Breast epithelium (tissue), 3 donors: Measurements from ENCODE around the gene CYP2D6.

ENCODE experiments used
- POLR2AphosphoS5 ChIP-seq, 3 donors: sonication (generic); formaldehyde crosslinking; IDR thresholded peaks; one replicate each; pipeline ENCODE4 v1.6.1; 2017; ENCODE audit warnings: antibody characterized with exemption in 3 of 3
- TF ChIP-seq, protein P1 (sequence below), 3 donors: fragments of 450-650 bp; IDR thresholded peaks; one replicate each; pipeline ENCODE4 v1.5.1; 2016 to 2017; ENCODE audit warnings: antibody characterized with exemption in 3 of 3, mild to moderate bottlenecking in 3 of 3, moderate library complexity in 3 of 3

DNA sequence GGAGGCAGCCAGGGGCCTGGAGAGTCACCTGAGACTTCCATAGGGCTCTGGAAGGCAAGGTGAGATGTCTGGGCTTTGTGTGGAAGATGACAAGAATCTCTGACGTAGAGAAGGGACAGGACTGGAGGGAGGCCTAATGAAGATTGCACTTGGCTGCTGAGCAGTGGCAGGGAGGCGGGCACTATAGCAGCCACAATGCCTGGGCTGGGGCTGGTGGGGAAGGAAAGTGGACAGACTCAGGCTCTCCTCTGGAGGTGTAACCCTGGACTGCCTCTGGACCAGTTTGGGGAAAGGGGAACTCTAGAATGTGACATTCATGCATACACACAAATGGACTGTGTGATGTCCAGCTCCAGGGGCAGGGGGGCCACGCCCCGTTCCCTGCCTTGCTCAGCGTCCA lies 34.3 kb upstream of the CYP2D6 start:
- no peak for TF ChIP-seq POLR2AphosphoS5 (IDR thresholded peaks at IDR 0.05)
- TF ChIP-seq, protein P1, sequence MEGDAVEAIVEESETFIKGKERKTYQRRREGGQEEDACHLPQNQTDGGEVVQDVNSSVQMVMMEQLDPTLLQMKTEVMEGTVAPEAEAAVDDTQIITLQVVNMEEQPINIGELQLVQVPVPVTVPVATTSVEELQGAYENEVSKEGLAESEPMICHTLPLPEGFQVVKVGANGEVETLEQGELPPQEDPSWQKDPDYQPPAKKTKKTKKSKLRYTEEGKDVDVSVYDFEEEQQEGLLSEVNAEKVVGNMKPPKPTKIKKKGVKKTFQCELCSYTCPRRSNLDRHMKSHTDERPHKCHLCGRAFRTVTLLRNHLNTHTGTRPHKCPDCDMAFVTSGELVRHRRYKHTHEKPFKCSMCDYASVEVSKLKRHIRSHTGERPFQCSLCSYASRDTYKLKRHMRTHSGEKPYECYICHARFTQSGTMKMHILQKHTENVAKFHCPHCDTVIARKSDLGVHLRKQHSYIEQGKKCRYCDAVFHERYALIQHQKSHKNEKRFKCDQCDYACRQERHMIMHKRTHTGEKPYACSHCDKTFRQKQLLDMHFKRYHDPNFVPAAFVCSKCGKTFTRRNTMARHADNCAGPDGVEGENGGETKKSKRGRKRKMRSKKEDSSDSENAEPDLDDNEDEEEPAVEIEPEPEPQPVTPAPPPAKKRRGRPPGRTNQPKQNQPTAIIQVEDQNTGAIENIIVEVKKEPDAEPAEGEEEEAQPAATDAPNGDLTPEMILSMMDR (IDR thresholded peaks at IDR 0.05), result no peak
